ENCODE measurements around the gene ADAMTSL1.

The ADAMTSL1 gene

DNA sequence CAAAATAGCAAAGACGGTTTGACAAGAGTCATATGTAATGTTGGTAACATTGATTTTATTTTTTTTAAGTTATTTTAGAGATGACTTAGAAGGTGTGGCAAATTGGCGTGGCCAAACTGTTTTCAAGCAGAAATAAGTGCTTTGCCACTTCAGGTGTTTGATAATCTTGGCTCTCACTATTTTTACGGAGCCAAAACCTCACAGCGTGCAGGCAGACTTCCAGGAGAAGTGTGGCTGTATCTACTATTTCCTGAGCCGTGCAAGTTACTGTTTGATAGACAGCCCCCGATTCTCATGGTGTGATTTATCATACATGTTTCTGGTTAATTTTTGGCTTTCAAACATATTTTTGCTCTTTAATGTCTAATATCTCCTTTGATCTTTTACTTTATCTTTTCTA, 269.5 kb downstream of the ADAMTSL1 start:
- TF ChIP-seq, protein P1, sequence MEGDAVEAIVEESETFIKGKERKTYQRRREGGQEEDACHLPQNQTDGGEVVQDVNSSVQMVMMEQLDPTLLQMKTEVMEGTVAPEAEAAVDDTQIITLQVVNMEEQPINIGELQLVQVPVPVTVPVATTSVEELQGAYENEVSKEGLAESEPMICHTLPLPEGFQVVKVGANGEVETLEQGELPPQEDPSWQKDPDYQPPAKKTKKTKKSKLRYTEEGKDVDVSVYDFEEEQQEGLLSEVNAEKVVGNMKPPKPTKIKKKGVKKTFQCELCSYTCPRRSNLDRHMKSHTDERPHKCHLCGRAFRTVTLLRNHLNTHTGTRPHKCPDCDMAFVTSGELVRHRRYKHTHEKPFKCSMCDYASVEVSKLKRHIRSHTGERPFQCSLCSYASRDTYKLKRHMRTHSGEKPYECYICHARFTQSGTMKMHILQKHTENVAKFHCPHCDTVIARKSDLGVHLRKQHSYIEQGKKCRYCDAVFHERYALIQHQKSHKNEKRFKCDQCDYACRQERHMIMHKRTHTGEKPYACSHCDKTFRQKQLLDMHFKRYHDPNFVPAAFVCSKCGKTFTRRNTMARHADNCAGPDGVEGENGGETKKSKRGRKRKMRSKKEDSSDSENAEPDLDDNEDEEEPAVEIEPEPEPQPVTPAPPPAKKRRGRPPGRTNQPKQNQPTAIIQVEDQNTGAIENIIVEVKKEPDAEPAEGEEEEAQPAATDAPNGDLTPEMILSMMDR (IDR thresholded peaks at IDR 0.05; ENCODE audit: low read depth, low read length), result no peak
- TF ChIP-seq EZH2phosphoT487 (IDR thresholded peaks at IDR 0.05; ENCODE audit: low read depth), result no peak
- no peaks in the 10 kb centered on the region for H3K27me3 ChIP-seq (ENCODE audit: low read depth, low read length)
- no peaks in the 10 kb centered on the region for H3K4me1 ChIP-seq (ENCODE audit: low read length)
- H3K9ac ChIP-seq (ENCODE audit: low read length), result no peak overlapping the region
- no peaks in the 10 kb centered on the region for H3K79me2 ChIP-seq (ENCODE audit: low read length)
- no peaks in the 10 kb centered on the region for H3K36me3 ChIP-seq (replicated peaks; ENCODE audit: low read depth, low read length)
- H3K9me3 ChIP-seq (ENCODE audit: insufficient read depth, low read length), result no peaks in the 10 kb centered on the region
- no peak overlapping the region for H3K4me2 ChIP-seq (ENCODE audit: low read length)
- no peak overlapping the region for H3K4me3 ChIP-seq (ENCODE audit: low read length)
- H2AFZ ChIP-seq (ENCODE audit: low read depth, low read length), result no peak overlapping the region
- no peaks in the 10 kb centered on the region for H4K20me1 ChIP-seq (ENCODE audit: insufficient read depth, low read length)
- H3K27ac ChIP-seq (ENCODE audit: low read length), result no peak overlapping the region

GRCh38 chr9:18743971-18744370, 270.0 kb downstream of the ADAMTSL1 start:
- Histone ChIP-seq H3K36me3 (replicated peaks; ENCODE audit: low read depth, low read length) (no peaks in the 10 kb centered on the region), H3K9me3 (ENCODE audit: insufficient read depth, low read length) (no peaks in the 10 kb centered on the region), H2AFZ (ENCODE audit: low read depth, low read length) (no peak overlapping the region), H3K79me2 (ENCODE audit: low read length) (no peaks in the 10 kb centered on the region), H3K27ac (ENCODE audit: low read length) (no peak overlapping the region), H3K9ac (ENCODE audit: low read length) (no peak overlapping the region), H4K20me1 (ENCODE audit: insufficient read depth, low read length) (no peaks in the 10 kb centered on the region), H3K4me2 (ENCODE audit: low read length) (no peak overlapping the region), H3K4me1 (ENCODE audit: low read length) (no peaks in the 10 kb centered on the region), H3K27me3 (ENCODE audit: low read depth, low read length) (no peaks in the 10 kb centered on the region), H3K4me3 (ENCODE audit: low read length) (no peak overlapping the region)
- no peak for TF ChIP-seq EZH2phosphoT487 (IDR thresholded peaks at IDR 0.05; ENCODE audit: low read depth)
- TF ChIP-seq, protein P1 (IDR thresholded peaks at IDR 0.05; ENCODE audit: low read depth, low read length), result no peak

DNA sequence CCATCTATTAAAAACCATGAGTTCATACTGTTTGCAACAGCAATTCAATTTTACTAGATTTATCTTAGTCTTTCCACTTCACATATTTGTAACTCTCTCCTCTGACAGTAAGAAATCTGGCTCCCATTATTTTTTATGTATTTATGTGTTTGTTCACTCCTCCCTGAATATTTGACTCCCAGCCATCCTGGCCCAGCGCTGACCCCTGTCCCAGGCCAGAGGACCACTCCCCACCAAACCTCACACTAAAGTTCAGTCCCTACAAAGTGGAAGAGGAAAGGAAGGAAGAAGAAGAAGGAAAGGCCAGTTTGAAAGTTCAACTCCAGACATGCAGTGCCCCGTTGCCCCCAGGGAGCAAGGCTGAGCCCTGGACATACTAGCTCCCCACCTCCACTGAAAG, 271.8 kb downstream of the ADAMTSL1 start:
- no peaks in the 10 kb centered on the region for H3K36me3 ChIP-seq (replicated peaks; ENCODE audit: low read depth, low read length)

DNA sequence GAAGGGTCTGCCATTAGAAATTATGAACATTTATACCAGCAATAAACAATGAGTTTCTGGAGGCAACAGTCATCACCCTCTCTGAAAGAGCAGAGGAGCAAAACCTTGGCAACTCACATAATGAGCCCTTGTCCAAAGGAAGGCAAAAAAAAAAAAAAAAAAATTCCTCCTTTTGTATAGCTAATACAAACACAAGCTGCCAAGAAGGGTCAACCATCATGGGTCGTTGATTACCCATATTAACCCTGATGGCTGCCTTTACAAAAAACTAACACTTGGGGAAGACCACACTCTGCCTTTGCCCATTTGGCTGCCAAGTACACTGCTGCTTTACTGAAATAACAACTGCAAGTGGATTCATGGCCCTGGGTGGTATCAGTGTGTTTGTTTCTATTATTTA, 272.7 kb downstream of the ADAMTSL1 start:
- TF ChIP-seq, protein P1 (IDR thresholded peaks at IDR 0.05; ENCODE audit: low read depth, low read length), result no peak
- TF ChIP-seq EZH2phosphoT487 (IDR thresholded peaks at IDR 0.05; ENCODE audit: low read depth), result no peak
- Histone ChIP-seq H3K4me1 (ENCODE audit: low read length) (no peaks in the 10 kb centered on the region), H4K20me1 (ENCODE audit: insufficient read depth, low read length) (no peaks in the 10 kb centered on the region), H3K79me2 (ENCODE audit: low read length) (no peaks in the 10 kb centered on the region), H3K27ac (ENCODE audit: low read length) (no peak overlapping the region), H3K9ac (ENCODE audit: low read length) (no peak overlapping the region), H2AFZ (ENCODE audit: low read depth, low read length) (no peak overlapping the region), H3K27me3 (ENCODE audit: low read depth, low read length) (no peaks in the 10 kb centered on the region), H3K9me3 (ENCODE audit: insufficient read depth, low read length) (no peaks in the 10 kb centered on the region), H3K4me2 (ENCODE audit: low read length) (no peak overlapping the region), H3K4me3 (ENCODE audit: low read length) (no peak overlapping the region), H3K36me3 (replicated peaks; ENCODE audit: low read depth, low read length) (no peaks in the 10 kb centered on the region)

More for the DNA sequence above, 271.8 kb downstream of the ADAMTSL1 start:
- TF ChIP-seq, protein P1 (IDR thresholded peaks at IDR 0.05; ENCODE audit: low read depth, low read length), result no peak
- TF ChIP-seq EZH2phosphoT487 (IDR thresholded peaks at IDR 0.05; ENCODE audit: low read depth), result no peak
- Histone ChIP-seq H3K79me2 (ENCODE audit: low read length) (no peaks in the 10 kb centered on the region), H3K9ac (ENCODE audit: low read length) (no peak overlapping the region), H3K4me2 (ENCODE audit: low read length) (no peak overlapping the region), H3K4me1 (ENCODE audit: low read length) (no peaks in the 10 kb centered on the region), H2AFZ (ENCODE audit: low read depth, low read length) (no peak overlapping the region), H3K9me3 (ENCODE audit: insufficient read depth, low read length) (no peaks in the 10 kb centered on the region), H4K20me1 (ENCODE audit: insufficient read depth, low read length) (no peaks in the 10 kb centered on the region), H3K4me3 (ENCODE audit: low read length) (no peak overlapping the region), H3K27ac (ENCODE audit: low read length) (no peak overlapping the region), H3K27me3 (ENCODE audit: low read depth, low read length) (no peaks in the 10 kb centered on the region)

Measured in OCI-LY3 (cell line).